OCI-LY1 (cell line): ENCODE measurements around the gene ALCAM.

ENCODE experiments used
- H2AFZ ChIP-seq: fragments of 200-600 bp; sonication (generic), shearing (Covaris generic); 2 replicates; pipeline ENCODE4 v1.6.0; 2014; ENCODE audit warnings: antibody characterized with exemption, mild to moderate bottlenecking, low read length
- H3F3A ChIP-seq: fragments of 200-600 bp; sonication (generic), shearing (Covaris generic); 2 replicates; pipeline ENCODE4 v1.6.0; 2014; ENCODE audit warnings: mild to moderate bottlenecking, antibody characterized with exemption, low read length, moderate library complexity; ENCODE audit not compliant: insufficient read depth
- H3K27ac ChIP-seq: fragments of 200-600 bp; sonication (generic); 2 replicates; pipeline ENCODE4 v1.5.1; 2014; ENCODE audit warnings: low read length, mixed run types, mild to moderate bottlenecking, low read depth; ENCODE audit not compliant: poor library complexity, severe bottlenecking
- H3K27me3 ChIP-seq: fragments of 200-600 bp; sonication (generic); 2 replicates; pipeline ENCODE4 v1.6.0; 2014; ENCODE audit warnings: antibody characterized with exemption, mild to moderate bottlenecking, low read length, moderate library complexity; ENCODE audit not compliant: insufficient read depth
- H3K36me3 ChIP-seq: fragments of 200-600 bp; sonication (generic); 2 replicates; pipeline ENCODE4 v1.6.1; 2014; ENCODE audit warnings: mild to moderate bottlenecking, antibody characterized with exemption, low read length, moderate library complexity, mixed read lengths; ENCODE audit not compliant: insufficient read depth
- H3K4me1 ChIP-seq: fragments of 200-600 bp; sonication (generic); 2 replicates; pipeline ENCODE4 v1.5.1; 2014; ENCODE audit warnings: mild to moderate bottlenecking, low read length, moderate library complexity; ENCODE audit not compliant: insufficient read depth, severe bottlenecking
- H3K4me2 ChIP-seq: fragments of 200-600 bp; sonication (generic), shearing (Covaris generic); 2 replicates; pipeline ENCODE4 v1.6.1; 2014; ENCODE audit warnings: low read length
- H3K4me3 ChIP-seq: fragments of 200-600 bp; sonication (generic); 2 replicates; pipeline ENCODE4 v1.5.1; 2014; ENCODE audit warnings: low read length, low read depth, mild to moderate bottlenecking, mixed read lengths; ENCODE audit not compliant: poor library complexity, severe bottlenecking
- H3K79me2 ChIP-seq: fragments of 200-600 bp; shearing (Covaris generic); 2 replicates; pipeline ENCODE4 v1.6.1; 2016; ENCODE audit warnings: mixed run types, low read length, mixed read lengths; ENCODE audit not compliant: insufficient read depth
- H3K9ac ChIP-seq: fragments of 200-600 bp; sonication (generic), shearing (Covaris generic); 2 replicates; pipeline ENCODE4 v1.6.1; 2014; ENCODE audit warnings: mild to moderate bottlenecking, low read length, mixed read lengths
- H3K9me2 ChIP-seq: fragments of 200-600 bp; sonication (generic), shearing (Covaris generic); 2 replicates; pipeline ENCODE4 v1.6.1; 2014; ENCODE audit warnings: low read depth, mild to moderate bottlenecking, low read length, mixed read lengths
- H3K9me3 ChIP-seq: fragments of 200-600 bp; shearing (Covaris generic); 2 replicates; pipeline ENCODE4 v1.6.1; 2014; ENCODE audit warnings: low read length, mixed read lengths
- H4K20me1 ChIP-seq: fragments of 200-600 bp; sonication (generic), shearing (Covaris generic); 2 replicates; pipeline ENCODE4 v1.6.0; 2016; ENCODE audit warnings: mild to moderate bottlenecking, low read length; ENCODE audit not compliant: insufficient read depth
- CTCF ChIP-seq: fragments of 200-600 bp; sonication (generic), shearing (Covaris generic); IDR thresholded peaks from 2 replicates; pipeline ENCODE4 v1.5.1; 2017; ENCODE audit warnings: mild to moderate bottlenecking, antibody characterized with exemption, low read length, moderate library complexity, mixed read lengths
- EZH2 ChIP-seq: fragments of 200-600 bp; sonication (generic), shearing (Covaris generic); IDR thresholded peaks from 2 replicates; pipeline ENCODE4 v1.8.0; 2017; ENCODE audit warnings: borderline replicate concordance, mixed run types, mild to moderate bottlenecking, antibody characterized with exemption, low read length, moderate library complexity, mixed read lengths

Gene ALCAM

GRCh38 chr3:105527949-105528348, 161.2 kb downstream of the ALCAM start:
- Histone ChIP-seq H3K79me2 (no peaks in the 10 kb centered on the region), H3K4me2 (no peak overlapping the region), H3F3A (no peaks in the 10 kb centered on the region), H3K9ac (no peak overlapping the region), H3K4me3 (no peak overlapping the region), H3K36me3 (peaks cover 38% of the 10 kb centered on the region), H4K20me1 (no peaks in the 10 kb centered on the region), H3K9me2 (no peaks in the 10 kb centered on the region), H3K27ac (no peak overlapping the region), H2AFZ (no peak overlapping the region), H3K9me3 (no peaks in the 10 kb centered on the region), H3K4me1 (no peaks in the 10 kb centered on the region), H3K27me3 (no peaks in the 10 kb centered on the region)
- TF ChIP-seq EZH2, result no peak
- TF ChIP-seq CTCF, result no peak

- Histone ChIP-seq H3K36me3 (peaks cover 34% of the 10 kb centered on the region), H3K4me1 (no peaks in the 10 kb centered on the region), H3K4me3 (no peak overlapping the region), H2AFZ (no peak overlapping the region), H3F3A (no peaks in the 10 kb centered on the region), H3K9me2 (no peaks in the 10 kb centered on the region), H4K20me1 (no peaks in the 10 kb centered on the region), H3K79me2 (no peaks in the 10 kb centered on the region), H3K9me3 (no peaks in the 10 kb centered on the region), H3K9ac (no peak overlapping the region), H3K27ac (no peak overlapping the region), H3K4me2 (no peak overlapping the region), H3K27me3 (no peaks in the 10 kb centered on the region)
- TF ChIP-seq EZH2, result no peak
- no peak for TF ChIP-seq CTCF
These were observed 162.2 kb downstream of the ALCAM start for GRCh38 chr3:105528955-105529354.

GRCh38 chr3:105529456-105529855, 162.7 kb downstream of the ALCAM start:
- no peaks in the 10 kb centered on the region for H3K9me3 ChIP-seq
- H3K27ac ChIP-seq, result no peak overlapping the region
- H3K9ac ChIP-seq, result no peak overlapping the region
- peaks cover 34% of the 10 kb centered on the region for H3K36me3 ChIP-seq
- H3K4me3 ChIP-seq, result no peak overlapping the region
- no peaks in the 10 kb centered on the region for H4K20me1 ChIP-seq
- no peaks in the 10 kb centered on the region for H3F3A ChIP-seq
- H3K4me1 ChIP-seq, result no peaks in the 10 kb centered on the region
- no peak overlapping the region for H3K4me2 ChIP-seq
- no peaks in the 10 kb centered on the region for H3K9me2 ChIP-seq
- H2AFZ ChIP-seq, result no peak overlapping the region
- no peaks in the 10 kb centered on the region for H3K27me3 ChIP-seq
- H3K79me2 ChIP-seq, result no peaks in the 10 kb centered on the region
- TF ChIP-seq CTCF, result no peak
- no peak for TF ChIP-seq EZH2
